HepG2 (cell line): ENCODE measurements around the gene CEBPG. TPM values are rescaled to one million over a fixed set of nuclear protein-coding genes. Genes with fewer than 3 reads are reported as not detected.
A peak's percentile ranks its signal among the peaks of the same experiment; 100 is the strongest.

ENCODE experiments used
- ATF5 ChIP-seq: sonication (generic); formaldehyde crosslinking; IDR thresholded peaks from 2 replicates; pipeline ENCODE4 v1.4.0; 2020; ENCODE audit warnings: mild to moderate bottlenecking, low read depth, missing genetic modification reagents
- ELF1 ChIP-seq: sonication (generic); formaldehyde crosslinking; IDR thresholded peaks from 2 replicates; pipeline ENCODE4 v1.4.0; 2020; ENCODE audit warnings: missing genetic modification reagents
- MAFF ChIP-seq: IDR thresholded peaks from 2 replicates; pipeline ENCODE4 v1.6.1; 2011; ENCODE audit warnings: low read depth, low read length, improper control_type of control experiment
- MAZ ChIP-seq, 2 experiments: sonication (generic) in 1 of 2; formaldehyde crosslinking in 1 of 2; IDR thresholded peaks; 2 replicates each; pipeline versions ENCODE4 v1.5.0 to v1.6.1; 2012 to 2020; ENCODE audit warnings: low read depth in 2 of 2, mild to moderate bottlenecking in 2 of 2, borderline replicate concordance in 1 of 2, improper control_type of control experiment in 1 of 2, low read length in 1 of 2, missing genetic modification reagents in 1 of 2, moderate library complexity in 1 of 2
- MBD4 ChIP-seq: IDR thresholded peaks from 2 replicates; pipeline ENCODE4 v1.6.1; 2012; ENCODE audit warnings: low read length, inconsistent platforms, borderline replicate concordance
- MEIS2 ChIP-seq: sonication (generic); formaldehyde crosslinking; IDR thresholded peaks from 2 replicates; pipeline ENCODE4 v1.9.0; 2021; ENCODE audit warnings: mild to moderate bottlenecking, missing genetic modification reagents
- NFIB ChIP-seq: sonication (generic); formaldehyde crosslinking; IDR thresholded peaks from 2 replicates; pipeline ENCODE4 v1.9.0; 2021; ENCODE audit warnings: missing genetic modification reagents, mild to moderate bottlenecking, borderline replicate concordance
- TAF15 ChIP-seq: fragments of 200-400 bp; formaldehyde crosslinking; IDR thresholded peaks from one replicate; pipeline ENCODE4 v1.6.1; 2018; ENCODE audit warnings: mild to moderate bottlenecking, low read depth, low read length; ENCODE audit not compliant: poor library complexity, severe bottlenecking
- U2AF2 ChIP-seq: fragments of 200-400 bp; formaldehyde crosslinking; IDR thresholded peaks from 2 replicates; pipeline ENCODE4 v1.6.1; 2017; ENCODE audit warnings: low read depth, mild to moderate bottlenecking, low read length
- ZFP90 ChIP-seq: sonication (generic); formaldehyde crosslinking; IDR thresholded peaks from 2 replicates; pipeline ENCODE4 v1.8.0; 2022; ENCODE audit warnings: missing genetic modification reagents, mild to moderate bottlenecking, inconsistent platforms, borderline replicate concordance
- ZGPAT ChIP-seq: IDR thresholded peaks from 2 replicates; pipeline ENCODE4 v1.6.1; 2016; ENCODE audit warnings: mild to moderate bottlenecking
- ZHX2 ChIP-seq, 2 experiments: sonication (generic) in 1 of 2; formaldehyde crosslinking in 1 of 2; IDR thresholded peaks; 2 replicates each; pipeline versions ENCODE4 v1.6.1 to v1.9.0; 2014 to 2022; ENCODE audit warnings: antibody characterized with exemption in 1 of 2, borderline replicate concordance in 1 of 2, inconsistent platforms in 1 of 2, low read depth in 1 of 2, missing genetic modification reagents in 1 of 2
- ZNF24 ChIP-seq: fragments of 450-650 bp; IDR thresholded peaks from 2 replicates; pipeline ENCODE4 v1.6.1; 2017; ENCODE audit warnings: antibody characterized with exemption, mild to moderate bottlenecking
- ZNF343 ChIP-seq: sonication (generic); formaldehyde crosslinking; IDR thresholded peaks from 2 replicates; pipeline ENCODE4 v1.4.0; 2020; ENCODE audit warnings: mild to moderate bottlenecking, missing genetic modification reagents
- polyA plus RNA-seq, 8 experiments: library from polyadenylated mRNA; depleted of rRNA in 3 of 8; stranded (reverse) in 7 of 8; unstranded in 1 of 8; fragments of >200 nt; fragmentation: Illumina TruSeq in 4 of 8; extraction: Trizol in 4 of 8; gene quantifications; 2 replicates each; pipeline versions ENCODE4 v1.2.1 to v1.2.3, GENCODE V29; 2011 to 2016; ENCODE audit warnings: low read depth in 4 of 8, missing spikeins in 1 of 8, mixed read lengths in 1 of 8; ENCODE audit not compliant: insufficient read depth in 1 of 8
- total RNA-seq, 5 experiments: library from RNA; depleted of rRNA; stranded (reverse); fragments of >200 nt; fragmentation: Illumina TruSeq; extraction: Trizol; gene quantifications; 2 replicates each; pipeline ENCODE4 v1.2.3, GENCODE V29; 2016; ENCODE audit warnings: low read depth in 1 of 5
- TF ChIP-seq, protein P1 (sequence below): sonication (generic); formaldehyde crosslinking; IDR thresholded peaks from 2 replicates; pipeline ENCODE4 v1.4.0; 2020; ENCODE audit warnings: mild to moderate bottlenecking, low read depth, missing genetic modification reagents

Gene CEBPG
- total and polyA plus RNA-seq, 2 of the 13 experiments (the other 11 are each of a cell fraction or from before 2014, with no cell fraction given) = 25.7 to 34.3 TPM

DNA sequence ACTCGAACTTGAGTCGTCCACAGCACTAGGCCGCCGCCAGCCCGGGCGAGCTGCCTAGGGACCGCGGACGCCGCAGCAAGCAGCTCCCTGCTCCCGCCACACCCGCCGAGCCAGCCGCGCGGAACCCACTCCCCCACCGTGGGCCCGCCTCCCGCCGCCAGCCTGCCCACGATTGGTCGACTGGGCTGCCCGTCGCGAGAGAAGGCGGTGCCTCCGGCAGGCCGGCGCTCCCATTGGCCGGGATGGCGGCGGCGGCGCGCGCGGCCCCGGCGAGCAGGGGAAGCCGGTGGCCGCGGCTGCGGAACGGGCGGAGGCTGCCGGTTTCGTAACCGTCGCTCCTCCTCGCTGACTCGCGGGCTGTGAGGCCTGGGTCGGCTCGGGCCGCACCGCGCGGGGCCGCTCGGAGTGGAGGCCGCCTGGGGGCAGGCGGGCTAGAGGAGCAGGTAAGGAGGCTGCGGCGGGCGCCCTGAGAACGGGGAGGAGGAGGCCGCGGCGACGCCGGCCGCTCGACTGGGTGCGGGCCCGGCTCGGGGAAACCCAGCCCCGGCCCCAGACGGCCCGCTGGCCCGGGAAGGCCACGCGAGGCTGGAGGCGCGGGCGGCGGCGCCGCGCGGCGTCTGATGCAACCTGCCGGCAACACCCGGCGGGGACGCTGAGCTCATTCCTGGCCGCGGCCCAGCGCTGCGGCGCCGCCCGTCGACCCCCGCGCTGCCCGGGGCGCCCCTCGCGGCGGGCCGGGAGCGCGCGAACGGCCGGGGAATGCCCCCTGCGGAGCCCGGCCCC, at the start of gene CEBPG (continued):
- TF ChIP-seq ZNF343 (CRISPR knock-in tag) (peak; percentile 52; the same call in 1 of the 2 replicates), MAZ (IDR thresholded peaks at IDR 0.05; ENCODE audit: borderline replicate concordance, low read depth, low read length) (peak; percentile 59), MAZ (CRISPR knock-in tag; IDR thresholded peaks at IDR 0.05; ENCODE audit: low read depth) (peak; percentile 77; the same call in 1 of the 2 replicates), ELF1 (CRISPR knock-in tag) (0 out of 2 replicates have a peak, but pooled peaks have one; percentile 2), TAF15 (peak; percentile 44), ZHX2 (IDR thresholded peaks at IDR 0.05; ENCODE audit: low read depth) (no peak), ZHX2 (CRISPR knock-in tag; IDR thresholded peaks at IDR 0.05; ENCODE audit: borderline replicate concordance) (peak; percentile 79; the same call in 1 of the 2 replicates), NFIB (CRISPR knock-in tag) (no peak), ZFP90 (CRISPR knock-in tag) (peak; percentile 39; the same call in 1 of the 2 replicates), U2AF2 (no peak), MAFF (no peak), ZNF24 (no peak), ZGPAT (CRISPR knock-in tag) (peak; percentile 58; the same call in 1 of the 2 replicates), MEIS2 (no peak; the same call in 1 of the 2 replicates), ATF5 (no peak), MBD4 (no peak)
- TF ChIP-seq, protein P1, sequence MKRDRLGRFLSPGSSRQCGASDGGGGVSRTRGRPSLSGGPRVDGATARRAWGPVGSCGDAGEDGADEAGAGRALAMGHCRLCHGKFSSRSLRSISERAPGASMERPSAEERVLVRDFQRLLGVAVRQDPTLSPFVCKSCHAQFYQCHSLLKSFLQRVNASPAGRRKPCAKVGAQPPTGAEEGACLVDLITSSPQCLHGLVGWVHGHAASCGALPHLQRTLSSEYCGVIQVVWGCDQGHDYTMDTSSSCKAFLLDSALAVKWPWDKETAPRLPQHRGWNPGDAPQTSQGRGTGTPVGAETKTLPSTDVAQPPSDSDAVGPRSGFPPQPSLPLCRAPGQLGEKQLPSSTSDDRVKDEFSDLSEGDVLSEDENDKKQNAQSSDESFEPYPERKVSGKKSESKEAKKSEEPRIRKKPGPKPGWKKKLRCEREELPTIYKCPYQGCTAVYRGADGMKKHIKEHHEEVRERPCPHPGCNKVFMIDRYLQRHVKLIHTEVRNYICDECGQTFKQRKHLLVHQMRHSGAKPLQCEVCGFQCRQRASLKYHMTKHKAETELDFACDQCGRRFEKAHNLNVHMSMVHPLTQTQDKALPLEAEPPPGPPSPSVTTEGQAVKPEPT = no peak
